HG03060 (cell line): ENCODE data around the gene PIK3CA.

ENCODE experiments used
- ATAC-seq: cut with Tn5 transposase; IDR thresholded peaks from one replicate; pipeline ENCODE4 v1.9.1; 2021; ENCODE audit warnings: low read depth, moderate number of reproducible peaks; ENCODE audit not compliant: unreplicated experiment

The PIK3CA gene

DNA sequence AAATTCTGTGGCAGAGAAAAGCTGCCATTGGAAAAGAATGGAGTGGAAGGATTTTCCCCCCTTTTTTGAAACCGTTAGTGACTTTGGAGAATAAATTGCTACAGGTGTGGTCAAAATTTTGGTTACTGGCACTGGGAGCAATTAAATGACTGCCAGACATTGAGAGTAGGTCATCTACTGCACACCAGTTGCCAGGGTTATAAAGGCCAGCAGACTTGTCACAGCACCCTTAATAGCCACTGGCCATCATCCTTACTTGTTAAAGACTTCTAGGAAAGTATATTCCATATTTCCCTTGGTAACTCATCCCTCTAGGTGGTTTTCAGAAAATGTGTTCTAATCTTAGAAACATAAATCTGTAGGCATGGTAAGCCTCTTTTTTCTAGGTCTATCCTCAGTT is 8.0 kb downstream of the PIK3CA start:
- ATAC-seq, result no peak

DNA sequence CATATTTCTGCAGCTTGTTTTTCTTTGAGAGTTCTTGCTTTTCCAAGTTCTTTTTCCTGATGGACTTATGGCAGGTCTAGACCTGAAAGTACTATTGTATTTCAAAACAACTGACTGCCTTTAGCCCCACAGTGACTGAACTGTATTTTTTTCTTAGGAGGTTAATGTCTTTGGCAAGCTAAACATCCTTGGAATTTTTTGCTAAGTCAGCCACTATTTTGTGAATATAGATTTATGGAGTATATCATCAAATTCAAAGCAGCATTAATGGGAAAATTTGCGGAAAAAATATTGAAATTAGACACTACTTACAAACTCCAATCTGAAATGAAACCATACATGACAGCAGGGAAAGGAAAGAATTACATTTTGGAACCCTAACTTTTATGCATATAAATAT is 8.6 kb downstream of the PIK3CA start:
- no peak for ATAC-seq

DNA sequence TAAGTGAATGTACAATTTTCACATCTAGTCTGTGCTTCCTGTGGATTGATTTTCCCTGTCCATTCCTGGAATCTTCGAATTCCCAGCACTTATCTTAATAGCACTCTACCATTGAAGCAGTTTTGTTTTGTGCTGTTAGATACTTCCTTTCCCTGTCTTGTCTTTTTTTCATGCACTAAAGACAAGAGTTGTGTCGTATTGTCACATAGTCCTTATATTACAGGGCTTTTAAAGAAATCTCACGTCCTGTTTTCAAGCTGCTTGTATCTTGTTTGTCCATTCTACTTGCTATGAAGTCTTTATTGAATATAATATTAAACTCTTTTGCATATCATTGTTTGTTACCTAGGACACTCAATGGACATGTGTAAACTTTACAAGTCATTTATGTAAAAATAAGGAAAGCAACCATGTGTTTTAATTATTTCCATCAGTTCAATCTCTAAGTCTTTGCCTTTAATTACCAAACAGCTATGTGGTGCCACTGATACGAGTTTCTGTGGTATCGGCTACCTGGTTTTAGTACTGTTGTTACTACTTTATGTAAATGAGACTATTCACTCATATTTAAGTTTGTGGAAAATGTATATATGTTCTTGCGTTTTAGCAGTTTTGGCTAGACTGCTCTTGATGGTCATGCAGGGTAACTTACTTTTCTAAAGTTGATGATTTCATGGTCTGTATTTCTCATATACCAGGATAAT is 10.3 kb downstream of the PIK3CA start:
- peak; percentile 44 for ATAC-seq

DNA sequence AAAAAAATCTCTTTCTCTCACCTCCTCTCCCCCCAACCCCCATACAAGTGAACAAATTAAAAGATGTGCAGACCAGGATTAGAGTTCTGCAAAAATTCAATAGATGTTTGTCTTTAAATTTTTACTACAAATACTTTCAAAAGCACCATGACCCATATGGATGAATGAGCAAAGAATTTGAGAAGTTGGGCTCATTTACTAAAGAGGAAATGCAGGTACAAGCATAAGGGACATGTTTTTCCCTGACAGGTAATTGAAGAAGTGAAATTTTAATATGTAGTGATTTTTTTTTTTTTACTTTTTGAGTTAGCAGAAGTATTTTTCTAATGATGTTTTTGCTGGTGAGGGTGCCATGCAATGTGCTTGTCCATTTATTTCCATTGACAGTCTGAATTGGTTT is 15.3 kb downstream of the PIK3CA start:
- no peak for ATAC-seq

DNA sequence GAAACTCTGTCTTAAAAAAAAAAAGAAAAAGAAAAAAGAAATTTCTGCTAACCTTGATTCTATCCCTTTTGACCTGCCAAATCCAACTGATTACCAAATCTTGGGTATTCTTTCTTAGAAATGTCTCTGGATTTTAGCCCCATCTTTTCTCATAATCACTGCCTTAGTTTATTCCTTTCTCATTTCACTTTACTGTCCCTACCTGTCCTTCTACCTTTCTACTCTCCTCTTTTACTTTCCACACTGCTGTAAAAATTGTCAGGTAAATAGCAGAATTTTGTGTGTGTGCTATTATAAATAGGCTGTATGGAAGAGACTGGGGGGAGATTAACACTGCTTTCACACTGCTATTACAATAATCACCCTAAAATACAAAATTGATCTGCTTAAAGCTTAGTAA is 16.7 kb downstream of the PIK3CA start:
- ATAC-seq, result no peak

DNA sequence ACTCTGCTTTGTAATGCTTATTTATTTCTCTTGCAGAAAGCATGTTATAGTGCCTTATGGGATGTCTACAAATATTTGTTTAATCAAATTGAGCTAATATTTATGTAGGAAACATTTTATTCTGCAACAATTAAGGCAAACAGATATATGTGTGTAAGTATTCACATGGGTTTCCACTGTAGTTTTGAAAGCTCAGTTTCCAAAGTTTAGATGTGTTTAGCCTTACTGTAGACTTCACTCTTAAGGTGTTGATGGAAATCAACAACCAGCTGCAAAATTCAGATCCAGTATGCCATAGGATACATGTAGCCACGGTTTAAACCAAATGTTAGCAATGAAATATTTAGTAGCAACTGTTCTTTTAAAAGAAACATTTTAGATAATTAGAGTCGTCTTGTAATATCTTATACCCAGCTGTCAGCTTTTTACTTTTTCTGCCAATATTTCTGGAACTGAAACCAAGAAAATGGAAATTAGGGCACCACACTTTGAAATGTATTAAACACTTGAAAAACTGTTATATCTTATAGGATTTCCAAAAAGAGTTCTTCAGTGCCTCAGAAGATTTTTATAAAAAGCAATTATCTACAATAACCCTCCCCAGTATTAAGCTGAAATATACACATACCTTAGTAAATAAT is 18.5 kb downstream of the PIK3CA start:
- no peak for ATAC-seq

DNA sequence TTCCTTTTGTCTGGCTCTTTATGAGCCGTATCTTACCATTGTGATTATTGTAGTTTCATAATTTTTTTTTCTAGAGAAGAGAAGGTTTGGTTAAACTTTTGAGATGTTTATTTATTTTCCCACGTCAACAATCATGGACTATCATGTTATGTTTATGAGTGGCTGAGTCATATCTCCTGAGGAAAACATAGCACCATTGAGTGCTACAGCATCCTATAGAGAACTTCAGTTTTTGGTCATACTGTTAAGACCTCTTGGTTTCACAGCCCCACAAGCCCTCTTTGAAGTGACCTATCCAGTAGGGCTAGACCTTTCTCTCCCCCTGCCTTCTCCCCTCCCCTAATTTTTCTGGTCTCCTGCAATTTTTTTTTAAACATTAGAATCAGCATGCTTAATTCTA is 20.8 kb downstream of the PIK3CA start:
- ATAC-seq, result no peak

DNA sequence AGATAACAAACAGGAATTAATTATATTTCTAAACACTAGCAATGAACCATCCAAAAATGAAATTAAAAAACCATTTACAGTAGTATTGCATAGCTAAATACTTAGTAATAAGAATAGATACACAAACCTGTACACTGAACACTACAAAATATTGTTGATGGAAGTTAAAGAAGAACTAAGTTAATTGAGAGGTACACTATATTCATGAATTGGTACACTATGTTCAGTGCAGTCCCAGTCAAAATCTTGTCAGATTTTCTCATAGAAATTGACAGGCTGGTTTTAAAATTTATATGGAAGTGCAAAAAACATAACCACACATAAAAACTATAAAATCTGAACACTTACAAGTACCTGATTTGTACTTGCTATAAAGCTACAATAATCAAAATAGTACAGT is 24.4 kb downstream of the PIK3CA start:
- no peak for ATAC-seq

DNA sequence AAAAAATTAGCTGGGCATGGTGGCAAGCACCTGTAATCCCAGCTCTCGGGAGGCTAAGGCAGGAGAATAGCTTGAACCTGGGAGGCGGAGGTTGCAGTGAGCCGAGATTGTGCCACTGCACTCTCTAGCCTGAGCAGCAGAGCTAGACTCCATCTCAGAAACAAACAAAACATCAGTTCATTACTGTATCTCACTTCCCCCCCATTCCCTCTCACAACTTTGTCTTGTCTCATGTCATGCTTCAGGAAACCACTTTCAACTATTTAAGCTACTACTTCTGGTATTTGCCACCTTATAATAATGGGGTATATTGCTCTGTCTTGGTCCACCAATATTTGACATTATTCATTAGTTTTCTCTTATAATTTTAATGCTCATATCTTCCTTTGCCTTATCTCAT is 26.2 kb downstream of the PIK3CA start:
- no peak for ATAC-seq

DNA sequence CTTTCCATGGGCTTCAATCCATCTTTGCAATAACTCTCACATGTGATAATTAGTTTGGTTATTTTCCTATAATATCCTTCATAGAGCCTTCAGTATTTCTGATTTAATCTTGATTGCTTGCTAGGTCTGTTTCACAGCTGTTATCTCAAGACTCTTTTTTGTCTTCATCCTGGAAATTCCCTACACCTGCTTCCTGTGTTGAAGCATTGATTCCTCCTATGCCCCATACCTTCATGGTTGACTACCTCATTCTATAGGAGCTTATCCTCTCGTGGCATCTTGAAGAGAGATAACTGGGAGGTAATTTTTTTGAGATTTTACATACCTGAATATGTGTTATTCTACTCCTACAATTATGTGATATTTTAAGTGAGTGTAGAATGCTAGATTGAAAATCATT is 26.7 kb downstream of the PIK3CA start:
- no peak for ATAC-seq

DNA sequence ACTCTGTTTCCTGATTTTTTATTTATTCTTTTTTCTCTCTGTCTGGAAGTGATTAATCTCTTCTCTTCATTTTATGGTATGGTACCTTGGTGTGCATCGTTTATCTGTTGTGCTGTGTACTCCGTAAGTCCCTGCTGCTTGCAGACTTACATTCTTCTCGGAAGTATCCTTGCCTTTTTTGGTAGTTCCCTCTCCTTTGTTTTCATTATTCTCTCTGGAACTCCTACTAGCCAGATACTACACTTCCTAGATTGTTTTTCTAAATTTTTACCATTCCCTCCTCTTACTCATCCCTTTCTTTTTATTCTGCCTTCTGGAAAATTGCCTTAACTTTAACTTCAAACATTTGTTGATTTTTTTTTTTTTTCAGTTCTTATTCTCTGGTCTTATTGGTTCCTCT is 27.2 kb downstream of the PIK3CA start:
- no peak for ATAC-seq

DNA sequence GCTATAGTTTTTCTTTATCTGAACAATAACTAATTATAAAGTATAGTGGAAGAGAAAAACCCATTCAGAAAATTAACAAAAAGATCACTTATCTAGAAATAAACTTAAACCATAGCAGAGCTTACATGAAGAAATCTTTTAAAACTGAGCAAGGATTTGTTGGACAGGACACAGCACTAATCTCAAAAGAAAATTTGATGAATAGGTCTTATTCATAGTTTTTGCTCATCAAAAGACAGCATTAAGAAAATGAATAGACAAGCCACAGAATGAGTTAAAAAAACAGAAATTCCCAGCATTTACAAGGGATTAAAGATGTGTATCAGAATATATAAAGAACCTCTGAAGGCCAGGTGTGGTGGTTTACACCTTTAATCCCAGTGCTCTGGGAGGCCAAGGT is 29.5 kb downstream of the PIK3CA start:
- no peak for ATAC-seq

DNA sequence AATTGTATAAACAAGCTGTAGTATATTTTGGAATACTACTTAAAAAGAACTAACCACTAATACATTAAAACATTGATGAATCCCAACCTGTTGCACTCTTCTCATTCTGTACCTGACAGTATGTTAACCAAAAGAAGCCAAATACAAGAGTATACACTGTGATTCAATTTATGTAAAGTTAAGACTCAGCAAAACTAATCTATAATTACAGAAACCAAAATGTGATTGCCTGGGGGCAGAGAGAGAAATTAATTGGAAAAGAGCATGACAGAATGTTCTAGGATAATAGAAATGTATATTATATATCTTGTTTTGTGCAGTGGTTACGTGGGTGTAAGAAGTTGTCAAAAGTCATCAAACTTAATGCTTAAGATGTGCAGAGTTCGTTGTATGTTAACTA is 31.1 kb downstream of the PIK3CA start:
- no peak for ATAC-seq

DNA sequence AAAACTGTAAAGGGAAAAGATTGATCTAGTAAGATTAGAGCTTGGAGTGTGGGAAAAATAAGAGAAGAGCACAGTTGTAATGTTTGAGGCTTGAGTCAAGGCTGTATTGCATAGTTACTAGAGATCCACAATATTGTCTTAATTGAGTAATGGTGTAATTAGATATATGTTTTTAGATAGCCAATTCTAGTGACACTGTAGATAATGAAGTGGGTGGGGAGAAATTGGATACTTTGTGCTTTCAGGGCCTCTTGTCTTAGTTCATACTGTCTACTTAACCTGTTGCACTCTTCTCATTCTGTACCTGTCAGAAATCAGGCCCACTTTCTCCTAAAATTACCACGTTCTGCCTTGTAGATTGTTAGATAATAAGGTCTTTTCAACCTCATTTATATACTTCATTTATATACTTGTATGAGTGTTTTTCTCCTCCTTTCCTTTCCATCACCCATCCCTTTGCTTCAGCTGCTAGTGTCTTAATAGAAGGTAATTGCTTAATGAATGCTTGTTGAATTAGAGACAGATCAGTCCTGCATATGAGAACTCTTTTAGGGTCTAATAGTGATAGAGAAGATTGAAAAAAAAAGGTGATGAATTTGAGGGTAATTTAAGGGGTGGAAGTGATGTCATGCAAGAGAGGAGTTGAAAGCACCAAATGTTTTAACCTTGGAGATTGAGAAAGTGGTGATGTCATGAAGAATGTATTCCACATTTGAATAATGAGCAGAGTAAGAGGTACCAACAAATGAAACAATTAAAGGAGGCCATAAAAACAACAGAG is 32.0 kb downstream of the PIK3CA start:
- no peak for ATAC-seq

DNA sequence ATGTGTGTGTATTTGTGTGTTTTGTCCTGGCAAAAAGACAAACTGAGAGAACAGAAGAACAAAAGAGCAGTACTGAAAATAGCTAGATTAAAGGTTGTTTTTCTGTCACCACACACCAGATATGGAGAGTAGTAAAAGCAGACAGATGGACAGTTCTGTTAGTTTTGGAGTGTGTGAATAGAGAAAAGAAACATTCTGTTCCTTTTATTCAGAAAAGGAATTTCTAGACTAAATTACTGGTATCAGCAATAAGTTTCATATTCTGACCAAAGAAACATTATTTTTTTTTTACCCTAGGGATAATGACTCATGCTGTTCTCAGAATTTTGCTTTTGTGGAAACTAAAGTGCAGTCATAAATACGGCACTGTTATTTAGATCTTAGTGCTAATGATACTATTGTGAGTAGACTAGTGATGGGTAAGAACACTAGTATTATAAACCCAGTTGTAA is 32.9 kb downstream of the PIK3CA start:
- peak; percentile 52 for ATAC-seq

DNA sequence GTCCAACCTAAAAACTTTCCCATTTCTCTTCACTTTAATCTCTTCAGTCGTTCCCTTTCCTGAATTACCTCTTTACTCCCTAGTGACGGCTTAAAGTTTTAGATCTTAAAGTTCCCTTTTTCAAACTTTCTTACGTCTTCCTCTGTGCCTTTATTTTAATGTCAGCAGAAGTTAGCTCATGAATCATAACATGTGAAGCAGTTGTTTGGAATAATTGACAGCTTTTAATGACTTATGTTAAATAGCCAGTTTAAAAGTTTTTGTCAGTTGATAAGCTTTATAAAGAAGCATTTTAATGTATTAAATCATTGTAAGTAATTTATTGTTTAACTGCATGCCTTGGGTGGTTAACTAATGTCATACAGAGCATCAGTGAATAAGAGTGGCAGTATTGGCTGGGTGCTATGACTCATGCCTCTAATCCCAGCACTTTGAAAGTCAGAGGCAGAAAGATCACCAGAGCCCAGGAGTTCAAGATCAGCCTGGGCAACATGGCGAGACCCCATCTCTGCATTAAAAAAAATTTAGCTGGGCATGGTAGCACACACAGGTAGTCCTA is 33.9 kb downstream of the PIK3CA start:
- no peak for ATAC-seq

DNA sequence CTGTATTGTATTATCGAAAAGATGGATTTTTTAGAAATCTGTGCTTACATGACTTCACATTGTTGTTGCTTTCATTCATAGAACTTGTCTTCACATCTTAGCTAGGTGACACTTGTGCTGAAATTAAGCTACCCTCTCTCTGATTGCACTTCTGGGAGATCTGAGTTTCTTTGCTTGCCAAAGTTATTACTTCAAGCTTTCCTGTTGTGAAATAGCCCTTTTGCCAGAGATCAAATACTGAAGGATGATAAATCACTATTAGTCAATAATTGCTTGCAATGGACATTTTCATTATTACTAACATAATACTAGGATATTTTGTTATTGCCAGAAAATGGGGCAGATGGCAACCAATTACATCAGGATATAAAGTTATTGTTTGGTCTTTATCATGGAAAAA is 34.7 kb downstream of the PIK3CA start:
- no peak for ATAC-seq

DNA sequence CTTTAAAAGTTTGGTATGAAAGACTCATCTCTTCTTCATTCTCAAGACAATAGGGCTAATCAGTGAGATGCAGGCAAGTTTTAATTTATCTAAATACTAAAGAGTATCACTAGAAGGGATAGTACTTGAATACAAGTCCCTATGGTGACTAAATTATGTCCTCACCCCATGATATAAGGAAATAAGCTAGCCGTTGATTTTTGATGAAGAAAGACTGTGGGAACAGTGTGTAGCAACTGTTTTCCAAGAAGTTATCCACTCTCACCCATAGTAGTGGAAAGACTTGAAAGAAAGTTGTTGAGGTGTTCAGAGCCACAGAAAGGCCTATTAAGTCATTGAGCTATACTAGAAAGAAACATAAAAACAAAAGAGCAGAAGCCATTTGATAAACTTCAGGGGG is 36.7 kb downstream of the PIK3CA start:
- ATAC-seq, result no peak

DNA sequence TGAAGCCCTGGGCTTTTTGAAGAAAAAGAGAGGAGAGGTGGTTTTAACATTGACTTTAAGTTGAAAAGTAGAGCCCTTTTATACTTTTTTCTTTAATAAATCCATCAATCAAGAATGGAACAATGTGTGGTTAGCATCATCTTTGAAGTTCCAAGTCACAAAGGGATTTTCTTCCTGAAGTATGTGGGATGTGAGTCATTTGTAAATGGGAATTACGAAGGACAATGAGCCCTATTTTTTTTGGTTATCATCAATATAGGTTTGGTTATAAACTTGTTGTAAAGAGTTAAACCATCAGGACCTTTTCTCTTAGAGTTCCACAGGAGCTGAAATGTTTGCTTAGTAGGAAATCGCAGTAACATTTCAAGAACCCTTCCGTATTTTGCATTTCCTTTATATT is 38.3 kb downstream of the PIK3CA start:
- no peak for ATAC-seq

DNA sequence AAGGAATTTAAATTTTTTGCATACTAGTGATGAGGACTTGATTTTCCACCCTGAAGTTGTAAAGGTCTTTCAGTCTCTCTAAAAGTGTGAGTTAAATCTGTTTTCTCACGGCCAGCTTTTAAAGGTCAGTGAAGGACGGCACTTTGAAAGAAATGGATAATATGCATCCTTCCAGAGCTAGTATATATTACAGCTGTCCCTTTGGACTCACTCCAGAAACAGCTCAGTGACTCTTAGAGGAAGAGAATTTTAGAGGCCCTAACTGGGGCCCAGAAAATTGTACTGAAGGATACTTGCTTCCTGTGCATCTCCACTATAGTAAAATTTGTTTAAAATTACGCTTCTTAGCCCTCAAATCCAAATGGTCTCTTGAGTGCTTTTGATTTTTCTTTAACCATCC is 41.6 kb downstream of the PIK3CA start:
- ATAC-seq, result no peak

DNA sequence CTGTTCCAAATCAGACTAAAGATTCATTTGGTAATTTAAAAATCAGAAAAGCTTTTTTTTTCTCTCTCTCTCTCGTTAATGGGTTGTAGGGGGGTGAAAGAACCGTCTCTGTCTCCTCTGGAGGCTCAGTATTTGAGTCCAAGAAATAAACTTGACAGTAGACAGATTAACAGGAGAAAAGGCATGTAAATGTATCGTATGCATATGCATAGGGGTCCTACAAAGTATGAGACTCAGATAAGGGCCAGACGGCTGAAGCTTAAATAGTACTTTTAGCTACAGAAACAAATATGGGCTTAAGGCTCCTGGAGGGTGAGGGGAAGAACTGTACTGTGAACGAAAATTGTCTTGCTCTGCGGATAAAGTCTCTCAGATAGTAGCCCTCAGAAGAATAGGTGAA is 42.4 kb downstream of the PIK3CA start:
- ATAC-seq, result no peak
